ENCODE measurements around the gene INS. TPM values are rescaled to one million over a fixed set of nuclear protein-coding genes. Genes with fewer than 3 reads are reported as not detected.
"Not testable (repeated sequence)": the region's sequence is repeated elsewhere in the genome, so short reads cannot be mapped to it uniquely, and the experiment has no call there.

Gene INS
- total RNA-seq, 6 donors from 2014 or later, result 0.67 TPM; not detected in 5

DNA sequence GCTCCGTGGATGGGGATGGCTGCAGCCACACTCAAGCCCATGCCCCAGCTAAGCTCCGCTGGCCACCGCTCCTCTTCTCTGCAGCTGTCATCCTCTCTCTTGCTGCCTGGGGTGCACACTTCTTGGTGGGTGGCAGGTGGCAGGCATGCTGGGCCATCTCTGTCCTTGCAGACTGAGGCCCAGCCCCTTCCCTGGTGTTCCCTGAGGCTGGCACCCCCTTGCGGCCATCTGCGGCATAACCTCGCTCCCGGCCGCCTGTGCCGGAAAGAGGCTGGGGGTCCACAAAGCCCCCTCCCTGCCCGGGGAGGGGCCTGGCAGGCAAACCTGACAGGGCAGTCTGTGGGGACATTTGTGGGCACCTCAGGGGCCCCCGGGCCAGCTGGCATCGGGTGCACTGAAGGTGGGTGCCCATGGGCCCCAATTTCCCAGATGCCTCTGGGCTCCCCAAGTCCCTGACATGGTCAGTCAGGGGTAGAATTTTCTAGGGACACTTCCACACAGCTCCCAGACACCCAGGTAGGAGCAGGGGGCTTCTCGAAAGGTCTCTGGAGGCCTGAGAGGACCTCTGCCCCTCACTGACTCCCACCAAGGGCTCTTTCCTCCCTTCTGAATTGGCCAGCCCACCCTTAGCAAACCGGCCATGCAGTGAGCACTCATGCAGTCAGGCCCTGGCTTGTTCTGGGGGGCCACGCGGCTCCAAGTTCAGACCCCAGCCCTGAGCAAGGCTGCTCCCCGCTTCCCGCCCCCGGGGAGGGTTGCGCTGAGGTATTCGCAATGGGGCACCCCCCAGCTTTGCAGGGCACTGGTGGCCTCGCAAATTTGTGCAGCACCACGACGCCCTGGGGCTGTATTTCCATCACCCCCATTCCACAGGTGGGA, 34.1 kb upstream of the INS start:
- H3K4me3 ChIP-seq, result no peak overlapping the region
- no peaks in the 10 kb centered on the region for H3K27me3 ChIP-seq
- ATAC-seq (ENCODE audit: low FRiP score in 2 of 2) (peak in 1 of 2 donors; percentile 38), DNase-seq (peak in 1 of 2 donors; percentile 89)
- 35 to 48% methylated on average over 10 to 19 of the region's 24 CpGs for WGBS, 2 donors
- TF ChIP-seq POLR2AphosphoS5 (IDR thresholded peaks at IDR 0.05) (no peak), EP300 (IDR thresholded peaks at IDR 0.05) (no peak), POLR2A (IDR thresholded peaks at IDR 0.05) (no peak)
- TF ChIP-seq, protein P1, sequence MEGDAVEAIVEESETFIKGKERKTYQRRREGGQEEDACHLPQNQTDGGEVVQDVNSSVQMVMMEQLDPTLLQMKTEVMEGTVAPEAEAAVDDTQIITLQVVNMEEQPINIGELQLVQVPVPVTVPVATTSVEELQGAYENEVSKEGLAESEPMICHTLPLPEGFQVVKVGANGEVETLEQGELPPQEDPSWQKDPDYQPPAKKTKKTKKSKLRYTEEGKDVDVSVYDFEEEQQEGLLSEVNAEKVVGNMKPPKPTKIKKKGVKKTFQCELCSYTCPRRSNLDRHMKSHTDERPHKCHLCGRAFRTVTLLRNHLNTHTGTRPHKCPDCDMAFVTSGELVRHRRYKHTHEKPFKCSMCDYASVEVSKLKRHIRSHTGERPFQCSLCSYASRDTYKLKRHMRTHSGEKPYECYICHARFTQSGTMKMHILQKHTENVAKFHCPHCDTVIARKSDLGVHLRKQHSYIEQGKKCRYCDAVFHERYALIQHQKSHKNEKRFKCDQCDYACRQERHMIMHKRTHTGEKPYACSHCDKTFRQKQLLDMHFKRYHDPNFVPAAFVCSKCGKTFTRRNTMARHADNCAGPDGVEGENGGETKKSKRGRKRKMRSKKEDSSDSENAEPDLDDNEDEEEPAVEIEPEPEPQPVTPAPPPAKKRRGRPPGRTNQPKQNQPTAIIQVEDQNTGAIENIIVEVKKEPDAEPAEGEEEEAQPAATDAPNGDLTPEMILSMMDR (IDR thresholded peaks at IDR 0.05), result peak; percentile 73 to 89 (median 84)
- H3K27ac ChIP-seq, result no peak overlapping the region
- peaks cover 0 to 21% (median 4%) of the 10 kb centered on the region in 4 donors for H3K4me1 ChIP-seq
- H3K36me3 ChIP-seq, result no peaks in the 10 kb centered on the region
- no peaks in the 10 kb centered on the region for H3K9me3 ChIP-seq

GRCh38 chr11:2193888-2194595, 33.0 kb upstream of the INS start:
- WGBS, 2 donors, result 69 to 96% methylated on average over 5 to 16 of the region's 20 CpGs
- H3K4me3 ChIP-seq; H3K27ac ChIP-seq; H3K27me3 ChIP-seq; H3K9me3 ChIP-seq; ATAC-seq (ENCODE audit: low FRiP score in 2 of 2); DNase-seq; H3K36me3 ChIP-seq: not testable (repeated sequence)
- H3K4me1 ChIP-seq, result peaks cover 0 to 21% (median 4%) of the 10 kb centered on the region in 4 donors

GRCh38 chr11:2193099-2193887, 32.3 kb upstream of the INS start:
- Histone ChIP-seq H3K27ac (no peak overlapping the region), H3K4me1 (peaks cover 0 to 21% (median 4%) of the 10 kb centered on the region in 4 donors), H3K4me3 (no peak overlapping the region), H3K36me3 (no peaks in the 10 kb centered on the region), H3K27me3 (no peaks in the 10 kb centered on the region), H3K9me3 (no peaks in the 10 kb centered on the region)
- no peak for TF ChIP-seq EP300 (IDR thresholded peaks at IDR 0.05)
- no peak for TF ChIP-seq POLR2A (IDR thresholded peaks at IDR 0.05)
- no peak for TF ChIP-seq POLR2AphosphoS5 (IDR thresholded peaks at IDR 0.05)
- TF ChIP-seq, protein P1 (IDR thresholded peaks at IDR 0.05), result no peak
- WGBS, 2 donors, result 82 to 90% methylated on average over 22 to 26 of the region's 26 CpGs
- peak in 1 of 2 donors; percentile 76 for DNase-seq
- ATAC-seq (ENCODE audit: low FRiP score in 2 of 2), result no peak

GRCh38 chr11:2192435-2192834, 31.4 kb upstream of the INS start:
- peaks cover 0 to 17% (median 4%) of the 10 kb centered on the region in 4 donors for H3K4me1 ChIP-seq
- H3K4me3 ChIP-seq, result no peak overlapping the region
- ATAC-seq (ENCODE audit: low FRiP score in 2 of 2), result no peak
- no peak overlapping the region for H3K27ac ChIP-seq
- no peaks in the 10 kb centered on the region for H3K9me3 ChIP-seq
- no peaks in the 10 kb centered on the region for H3K27me3 ChIP-seq
- peak in 1 of 2 donors; percentile 54 for DNase-seq
- TF ChIP-seq POLR2AphosphoS5 (IDR thresholded peaks at IDR 0.05), result no peak
- TF ChIP-seq EP300 (IDR thresholded peaks at IDR 0.05), result no peak
- TF ChIP-seq POLR2A (IDR thresholded peaks at IDR 0.05), result no peak
- TF ChIP-seq, protein P1 (IDR thresholded peaks at IDR 0.05), result no peak
- H3K36me3 ChIP-seq, result no peaks in the 10 kb centered on the region
- 82% methylated on average over 5 of the region's 10 CpGs; no CpG with 5 or more reads in 1 of the 2 donors for WGBS, 2 donors

DNA sequence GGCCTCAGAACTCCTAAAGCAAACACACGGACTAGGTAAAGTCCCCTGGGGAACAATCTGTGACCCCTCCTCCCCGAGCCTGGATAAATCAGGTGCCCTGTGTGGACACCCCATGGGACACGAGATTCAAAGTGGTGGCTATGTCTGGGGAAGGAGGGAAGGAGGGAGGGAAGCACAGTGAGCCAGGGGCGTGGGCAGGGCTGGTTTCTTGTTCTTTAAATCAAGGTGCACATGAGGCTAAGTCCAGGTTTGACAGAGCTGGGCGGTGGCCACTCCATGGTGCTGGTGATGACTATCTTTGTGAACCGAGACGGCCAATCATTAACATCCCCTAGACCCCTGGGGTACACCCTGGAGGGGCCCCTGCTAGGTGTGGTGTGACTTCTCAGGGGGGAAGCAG, 30.9 kb upstream of the INS start:
- TF ChIP-seq, protein P1 (IDR thresholded peaks at IDR 0.05), result no peak
- no peak for TF ChIP-seq POLR2AphosphoS5 (IDR thresholded peaks at IDR 0.05)
- no peak for TF ChIP-seq POLR2A (IDR thresholded peaks at IDR 0.05)
- TF ChIP-seq EP300 (IDR thresholded peaks at IDR 0.05), result no peak
- no peak for ATAC-seq (ENCODE audit: low FRiP score in 2 of 2)
- H3K9me3 ChIP-seq, result no peaks in the 10 kb centered on the region
- H3K27me3 ChIP-seq, result no peaks in the 10 kb centered on the region
- WGBS, 2 donors, result 74 to 86% methylated on average over 7 of the region's 7 CpGs
- H3K4me1 ChIP-seq, result peaks cover 0 to 14% (median 4%) of the 10 kb centered on the region in 4 donors
- H3K27ac ChIP-seq, result no peak overlapping the region
- H3K36me3 ChIP-seq, result no peaks in the 10 kb centered on the region
- no peak overlapping the region for H3K4me3 ChIP-seq
- no peak for DNase-seq

All from upper lobe of left lung (tissue), 6 donors.